ENCODE results near the gene THUMPD1.

DNA sequence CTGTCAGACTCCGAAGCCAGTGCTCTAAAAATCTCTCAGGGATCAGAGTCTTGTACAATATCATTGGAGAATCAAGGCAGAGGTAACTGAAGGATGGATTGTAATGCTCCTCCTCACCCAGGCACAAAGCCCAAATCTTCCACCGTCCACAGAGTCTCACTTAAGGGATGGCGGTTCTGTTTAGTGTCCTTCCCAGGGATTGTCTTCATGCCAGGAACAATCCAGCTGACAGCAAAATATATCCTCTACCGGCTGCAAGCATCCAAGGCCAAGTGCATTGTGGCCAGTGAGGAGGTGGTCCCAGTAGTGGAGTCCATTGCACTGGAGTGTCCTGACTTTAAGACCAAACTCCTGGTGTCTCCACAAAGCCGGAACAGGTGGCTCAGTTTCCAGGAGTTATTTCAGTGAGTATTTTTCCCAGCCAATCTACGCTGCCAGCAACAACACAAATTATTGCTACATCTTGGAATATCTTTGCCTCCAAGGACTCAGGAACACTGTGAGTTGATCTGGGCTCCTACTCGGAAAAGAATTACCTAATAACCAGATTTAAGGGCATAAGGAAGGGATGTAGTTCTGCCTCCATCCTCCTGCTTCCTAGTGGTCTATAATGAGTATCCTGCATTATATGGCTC, 30.2 kb downstream of the THUMPD1 start:
- TF ChIP-seq, protein P1, sequence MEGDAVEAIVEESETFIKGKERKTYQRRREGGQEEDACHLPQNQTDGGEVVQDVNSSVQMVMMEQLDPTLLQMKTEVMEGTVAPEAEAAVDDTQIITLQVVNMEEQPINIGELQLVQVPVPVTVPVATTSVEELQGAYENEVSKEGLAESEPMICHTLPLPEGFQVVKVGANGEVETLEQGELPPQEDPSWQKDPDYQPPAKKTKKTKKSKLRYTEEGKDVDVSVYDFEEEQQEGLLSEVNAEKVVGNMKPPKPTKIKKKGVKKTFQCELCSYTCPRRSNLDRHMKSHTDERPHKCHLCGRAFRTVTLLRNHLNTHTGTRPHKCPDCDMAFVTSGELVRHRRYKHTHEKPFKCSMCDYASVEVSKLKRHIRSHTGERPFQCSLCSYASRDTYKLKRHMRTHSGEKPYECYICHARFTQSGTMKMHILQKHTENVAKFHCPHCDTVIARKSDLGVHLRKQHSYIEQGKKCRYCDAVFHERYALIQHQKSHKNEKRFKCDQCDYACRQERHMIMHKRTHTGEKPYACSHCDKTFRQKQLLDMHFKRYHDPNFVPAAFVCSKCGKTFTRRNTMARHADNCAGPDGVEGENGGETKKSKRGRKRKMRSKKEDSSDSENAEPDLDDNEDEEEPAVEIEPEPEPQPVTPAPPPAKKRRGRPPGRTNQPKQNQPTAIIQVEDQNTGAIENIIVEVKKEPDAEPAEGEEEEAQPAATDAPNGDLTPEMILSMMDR (IDR thresholded peaks at IDR 0.05) = no peak
- no peak for TF ChIP-seq POLR2A (IDR thresholded peaks at IDR 0.05)

Data from Peyer's patch (tissue), 4 donors.